ENCODE measurements around the gene SPATA21. TPM values are rescaled to one million over a fixed set of nuclear protein-coding genes. Genes with fewer than 3 reads are reported as not detected.

Gene SPATA21
- total RNA-seq, 4 donors from 2014 or later: not detected

- no peaks in the 10 kb centered on the region for H3K9me3 ChIP-seq
- WGBS: 68% methylated on average over 2 of the region's 2 CpGs
Measured at GRCh38 chr1:16434501-16434900, 2.7 kb downstream of the SPATA21 start.

GRCh38 chr1:16434007-16434406 is 3.2 kb downstream of the SPATA21 start:
- no peak for TF ChIP-seq POLR2AphosphoS5 (IDR thresholded peaks at IDR 0.05)
- no peak for TF ChIP-seq EP300 (IDR thresholded peaks at IDR 0.05)
- no peak for TF ChIP-seq POLR2A (IDR thresholded peaks at IDR 0.05)
- TF ChIP-seq CTCF (IDR thresholded peaks at IDR 0.05): no peak

More at GRCh38 chr1:16434501-16434900, 2.7 kb downstream of the SPATA21 start:
- Histone ChIP-seq H3K27ac (no peak overlapping the region), H3K36me3 (no peaks in the 10 kb centered on the region), H3K27me3 (peaks cover 6% of the 10 kb centered on the region), H3K4me1 (no peaks in the 10 kb centered on the region), H3K4me3 (no peak overlapping the region)
- no peak for TF ChIP-seq POLR2A (IDR thresholded peaks at IDR 0.05)
- no peak for TF ChIP-seq EP300 (IDR thresholded peaks at IDR 0.05)
- TF ChIP-seq POLR2AphosphoS5 (IDR thresholded peaks at IDR 0.05): no peak
- no peak for TF ChIP-seq CTCF (IDR thresholded peaks at IDR 0.05)
- no peak for DNase-seq (ENCODE audit: low spot score in 2 of 2)

GRCh38 chr1:16433030-16433429 is 4.2 kb downstream of the SPATA21 start:
- TF ChIP-seq POLR2AphosphoS5 (IDR thresholded peaks at IDR 0.05): no peak
- TF ChIP-seq EP300 (IDR thresholded peaks at IDR 0.05): no peak
- no peak for TF ChIP-seq POLR2A (IDR thresholded peaks at IDR 0.05)
- TF ChIP-seq CTCF (IDR thresholded peaks at IDR 0.05): no peak
- H3K4me1 ChIP-seq: no peaks in the 10 kb centered on the region
- H3K27ac ChIP-seq: no peak overlapping the region
- 53% methylated on average over 9 of the region's 9 CpGs for WGBS
- H3K27me3 ChIP-seq: peaks cover 6% of the 10 kb centered on the region
- H3K36me3 ChIP-seq: no peaks in the 10 kb centered on the region
- no peaks in the 10 kb centered on the region for H3K9me3 ChIP-seq
- H3K4me3 ChIP-seq: no peak overlapping the region
- no peak for DNase-seq (ENCODE audit: low spot score in 2 of 2)

More at GRCh38 chr1:16434007-16434406, 3.2 kb downstream of the SPATA21 start:
- DNase-seq (ENCODE audit: low spot score in 2 of 2): no peak
- H3K4me1 ChIP-seq: no peaks in the 10 kb centered on the region
- WGBS: 95% methylated on average over 4 of the region's 4 CpGs
- H3K4me3 ChIP-seq: no peak overlapping the region
- H3K27me3 ChIP-seq: peaks cover 6% of the 10 kb centered on the region
- no peaks in the 10 kb centered on the region for H3K36me3 ChIP-seq
- no peaks in the 10 kb centered on the region for H3K9me3 ChIP-seq
- no peak overlapping the region for H3K27ac ChIP-seq

- H3K27me3 ChIP-seq: peaks cover 6% of the 10 kb centered on the region
- DNase-seq (ENCODE audit: low spot score in 2 of 2): no peak
- no peaks in the 10 kb centered on the region for H3K36me3 ChIP-seq
- H3K4me1 ChIP-seq: no peaks in the 10 kb centered on the region
- H3K9me3 ChIP-seq: no peaks in the 10 kb centered on the region
- TF ChIP-seq POLR2A (IDR thresholded peaks at IDR 0.05) (no peak), CTCF (IDR thresholded peaks at IDR 0.05) (no peak), EP300 (IDR thresholded peaks at IDR 0.05) (no peak), POLR2AphosphoS5 (IDR thresholded peaks at IDR 0.05) (no peak)
- no peak overlapping the region for H3K27ac ChIP-seq
- H3K4me3 ChIP-seq: no peak overlapping the region
- WGBS: 85% methylated on average over 3 of the region's 3 CpGs
Measured at GRCh38 chr1:16430606-16431005, 6.6 kb downstream of the SPATA21 start.

- DNase-seq (ENCODE audit: low spot score in 2 of 2): no peak
- H3K4me3 ChIP-seq: no peak overlapping the region
- no peak overlapping the region for H3K27ac ChIP-seq
- H3K27me3 ChIP-seq: no peaks in the 10 kb centered on the region
- no peaks in the 10 kb centered on the region for H3K36me3 ChIP-seq
- 92% methylated on average over 10 of the region's 10 CpGs for WGBS
- no peak for TF ChIP-seq EP300 (IDR thresholded peaks at IDR 0.05)
- TF ChIP-seq CTCF (IDR thresholded peaks at IDR 0.05): no peak
- TF ChIP-seq POLR2A (IDR thresholded peaks at IDR 0.05): no peak
- TF ChIP-seq POLR2AphosphoS5 (IDR thresholded peaks at IDR 0.05): no peak
- peaks cover 3% of the 10 kb centered on the region for H3K4me1 ChIP-seq
- H3K9me3 ChIP-seq: no peaks in the 10 kb centered on the region
Measured at GRCh38 chr1:16425125-16426025, 11.8 kb downstream of the SPATA21 start.

All from suprapubic skin (tissue), 4 donors.